GM18508 (cell line): Measurements from ENCODE around the gene SBF2.
"Not testable (repeated sequence)": the region's sequence is repeated elsewhere in the genome, so short reads cannot be mapped to it uniquely, and the experiment has no call there.

Experiments
- ATAC-seq: cut with Tn5 transposase; IDR thresholded peaks from one replicate; pipeline ENCODE4 v1.9.1; 2021; ENCODE audit warnings: moderate number of reproducible peaks; ENCODE audit not compliant: insufficient read depth, unreplicated experiment

SBF2 gene

DNA sequence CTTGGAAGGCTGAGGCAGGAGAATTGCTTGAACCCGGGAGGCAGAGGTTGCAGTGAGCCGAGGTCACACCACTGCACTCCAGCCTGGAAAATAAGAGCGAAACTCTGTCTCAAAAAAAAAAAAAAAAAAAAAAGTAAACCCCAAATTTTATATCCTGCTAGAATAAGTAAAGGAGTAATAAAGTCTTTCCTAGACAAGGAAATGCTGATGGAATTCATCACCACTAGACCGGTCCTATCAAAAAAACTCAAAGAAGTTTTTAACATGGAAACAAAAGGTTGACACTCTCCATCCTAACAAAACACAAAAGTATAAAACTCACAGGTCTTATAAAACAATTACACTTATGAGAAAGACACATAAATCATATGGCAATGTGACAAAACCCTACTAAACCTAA lies 213.9 kb downstream of the SBF2 start:
- ATAC-seq = no peak

GRCh38 chr11:10076458-10077141 lies 217.4 kb downstream of the SBF2 start:
- no peak for ATAC-seq

- no peak for ATAC-seq
Observed at GRCh38 chr11:10075141-10075540, 218.9 kb downstream of the SBF2 start.

DNA sequence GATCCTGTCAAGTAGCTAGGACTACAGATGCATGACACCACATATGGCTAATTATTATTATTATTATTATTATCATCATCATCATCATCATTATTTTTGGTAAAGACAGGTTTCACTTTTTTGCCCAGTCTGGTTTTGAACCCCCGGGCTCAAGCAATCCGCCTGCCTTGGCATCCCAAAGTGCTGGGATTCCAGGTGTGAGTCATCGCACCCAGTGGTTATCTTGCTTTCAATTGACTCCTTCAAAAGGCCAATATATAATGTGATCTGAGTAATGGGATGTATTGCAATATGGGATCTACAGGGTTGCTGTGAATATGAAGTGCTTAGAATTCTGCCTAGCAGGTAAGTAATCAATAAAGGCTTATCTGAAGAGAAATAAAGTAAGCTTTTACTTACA lies 221.2 kb downstream of the SBF2 start:
- ATAC-seq = no peak

DNA sequence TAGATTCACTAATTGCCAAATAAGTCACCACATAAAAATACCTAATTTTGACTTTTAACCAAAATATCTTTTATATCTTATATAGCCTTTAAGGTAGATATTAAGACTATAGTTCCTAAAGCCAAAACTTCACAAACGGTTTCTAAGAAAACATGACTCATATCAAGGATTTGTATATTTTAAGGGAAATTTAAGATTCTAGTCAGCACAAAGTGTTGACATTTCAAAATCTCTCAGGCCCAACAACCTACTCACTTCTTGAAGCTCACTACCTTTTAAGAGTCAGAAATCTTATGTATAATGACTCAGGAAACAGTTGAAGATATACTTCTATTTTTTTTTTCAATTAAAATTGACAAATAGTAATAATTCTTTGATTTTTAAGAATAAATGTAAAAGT lies 221.9 kb downstream of the SBF2 start:
- no peak for ATAC-seq

DNA sequence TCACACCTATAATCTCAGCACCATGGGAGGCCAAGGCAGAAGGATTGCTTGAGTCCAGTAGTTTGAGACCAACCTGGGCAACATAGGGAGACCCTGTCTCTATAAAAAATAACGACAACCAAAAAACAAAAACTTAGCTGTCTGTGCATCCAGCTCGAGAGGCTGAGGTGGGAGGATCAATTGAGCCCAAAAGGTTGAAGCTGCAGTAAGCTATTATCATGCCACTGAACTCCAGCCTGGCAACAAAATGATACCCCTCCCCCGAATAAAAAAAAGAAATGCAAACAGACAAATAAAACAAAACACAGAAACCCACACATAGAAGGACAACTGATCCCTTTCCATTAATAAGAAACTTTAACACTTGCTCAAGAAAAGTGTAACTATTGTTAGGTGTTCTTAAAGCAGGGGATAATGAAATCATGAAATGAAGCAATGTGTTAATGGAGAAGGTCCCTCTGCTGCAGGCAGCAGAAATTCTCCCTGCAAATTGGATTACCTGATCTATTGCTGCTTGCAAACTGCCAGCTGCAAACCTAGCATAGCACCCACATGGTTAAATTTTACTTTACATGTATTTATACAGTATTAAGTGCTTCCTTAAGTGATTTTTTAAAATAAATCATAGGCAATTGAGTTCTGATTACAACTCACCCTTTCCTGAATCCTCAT lies 226.3 kb downstream of the SBF2 start:
- no peak for ATAC-seq

GRCh38 chr11:10066441-10066840 lies 227.6 kb downstream of the SBF2 start:
- ATAC-seq = no peak

GRCh38 chr11:10064828-10065227 lies 229.2 kb downstream of the SBF2 start:
- ATAC-seq = no peak

- no peak for ATAC-seq
Observed at GRCh38 chr11:10058356-10058755, 235.7 kb downstream of the SBF2 start.

DNA sequence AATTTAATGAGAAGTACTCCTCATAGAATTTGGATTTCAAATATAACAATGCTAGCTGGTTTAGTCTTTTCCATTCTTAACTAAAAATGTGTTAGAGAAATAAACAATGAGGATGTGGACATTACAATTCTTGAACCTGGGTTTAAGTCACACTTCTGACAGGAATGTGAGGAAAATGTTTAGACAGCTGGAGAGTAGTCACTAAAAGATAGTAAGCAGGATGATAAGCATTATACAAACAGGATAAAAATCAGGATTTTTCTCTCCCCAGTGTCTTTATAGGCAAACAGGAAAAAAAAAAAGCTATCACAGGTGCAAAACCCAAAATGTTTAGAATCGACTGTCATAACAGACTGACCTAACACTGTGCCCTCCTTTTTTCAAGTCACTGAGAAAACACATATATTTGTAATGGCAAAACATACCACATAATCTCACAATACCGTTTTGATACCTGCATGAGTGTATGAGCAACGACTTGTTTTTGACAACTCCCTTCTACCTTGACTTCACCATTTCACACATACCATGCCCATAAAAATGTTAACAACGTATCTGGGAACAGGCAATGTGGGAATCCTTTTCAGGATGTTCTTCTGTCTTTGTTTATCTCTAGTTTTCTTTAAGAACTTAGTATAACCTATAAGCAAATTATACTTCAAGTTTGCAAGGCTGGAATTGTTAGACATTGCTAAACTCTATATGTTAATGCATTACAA lies 242.0 kb downstream of the SBF2 start:
- ATAC-seq = no peak

GRCh38 chr11:10050561-10050960 lies 243.5 kb downstream of the SBF2 start:
- ATAC-seq = no peak

GRCh38 chr11:10049756-10050155 lies 244.3 kb downstream of the SBF2 start:
- ATAC-seq = no peak

DNA sequence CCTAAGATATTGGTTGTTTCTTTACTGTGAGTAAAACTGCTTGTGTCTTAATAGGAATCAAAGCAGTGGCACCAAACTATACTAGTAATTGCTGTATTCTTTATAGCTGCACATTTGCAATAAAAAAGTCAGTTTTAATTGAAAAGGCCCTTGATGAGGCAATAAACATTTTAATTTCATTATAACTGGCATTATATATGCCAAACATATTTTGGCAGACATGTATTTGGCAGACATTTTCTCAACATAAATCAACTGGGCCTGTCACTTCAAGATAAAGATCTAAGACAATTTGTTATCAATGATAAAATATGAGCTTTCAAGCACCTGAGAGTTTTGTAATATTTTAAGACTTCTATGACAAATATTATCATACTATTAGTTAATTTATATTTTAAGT lies 245.7 kb downstream of the SBF2 start:
- no peak for ATAC-seq

- no peak for ATAC-seq
Observed at GRCh38 chr11:10044618-10045017, 249.4 kb downstream of the SBF2 start.

DNA sequence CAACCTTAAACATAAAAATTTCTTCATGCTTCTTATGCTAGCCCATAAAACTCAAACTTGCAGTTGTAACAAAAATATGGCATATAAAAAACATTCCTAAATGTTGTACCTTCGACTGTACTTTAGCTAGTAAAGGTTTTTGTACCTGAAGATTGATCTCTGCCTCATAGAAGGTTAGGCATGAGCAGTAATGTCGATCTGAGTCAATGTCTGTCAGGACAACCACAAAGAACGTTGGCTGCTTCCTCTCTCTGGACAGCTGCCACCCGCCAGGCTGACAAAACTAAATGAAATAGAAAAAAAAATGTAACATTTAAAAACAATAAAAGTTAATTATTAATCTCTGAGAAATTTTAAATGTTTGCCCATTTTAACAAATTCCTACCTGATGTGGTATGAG lies 251.3 kb downstream of the SBF2 start:
- ATAC-seq = no peak

GRCh38 chr11:10041748-10042446 lies 252.1 kb downstream of the SBF2 start:
- ATAC-seq = no peak

- no peak for ATAC-seq
Observed at GRCh38 chr11:10041332-10041731, 252.7 kb downstream of the SBF2 start.

DNA sequence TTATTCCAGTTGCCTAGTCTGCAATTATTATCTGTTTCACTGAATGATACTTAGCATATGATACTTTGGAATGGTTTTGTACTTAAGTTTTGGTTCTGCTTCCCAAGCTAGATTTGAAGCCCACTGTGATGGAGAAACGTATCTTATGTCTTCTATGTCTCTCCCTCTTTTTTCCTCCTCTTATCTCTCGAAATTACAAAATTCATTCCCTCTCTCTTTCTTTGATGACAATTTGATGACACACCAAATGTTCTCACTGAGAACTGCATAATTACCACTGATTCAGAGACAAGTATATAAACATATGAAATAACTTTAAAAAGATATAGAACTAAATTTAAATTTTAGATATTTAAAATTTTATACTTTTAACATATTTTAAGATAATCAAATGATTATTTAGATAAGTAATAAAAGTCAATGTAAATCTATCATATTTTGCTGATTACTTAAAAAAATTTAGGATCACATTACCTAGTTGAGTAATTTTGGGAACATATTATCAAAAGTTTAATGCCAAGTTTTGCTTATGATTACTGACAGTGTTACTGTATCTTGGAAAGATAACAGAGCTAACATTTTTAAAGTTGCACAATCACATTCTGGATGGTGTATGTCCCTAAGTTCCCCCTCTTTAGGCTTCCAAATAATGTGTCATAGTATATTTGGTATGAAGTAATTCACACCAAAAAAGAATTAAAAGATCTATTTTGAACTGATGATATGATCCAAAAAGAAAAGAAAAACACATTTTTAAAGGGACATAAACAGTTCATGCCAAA lies 255.3 kb downstream of the SBF2 start:
- no peak for ATAC-seq

- not testable (repeated sequence) for ATAC-seq
Observed at GRCh38 chr11:10035932-10036331, 258.1 kb downstream of the SBF2 start.

DNA sequence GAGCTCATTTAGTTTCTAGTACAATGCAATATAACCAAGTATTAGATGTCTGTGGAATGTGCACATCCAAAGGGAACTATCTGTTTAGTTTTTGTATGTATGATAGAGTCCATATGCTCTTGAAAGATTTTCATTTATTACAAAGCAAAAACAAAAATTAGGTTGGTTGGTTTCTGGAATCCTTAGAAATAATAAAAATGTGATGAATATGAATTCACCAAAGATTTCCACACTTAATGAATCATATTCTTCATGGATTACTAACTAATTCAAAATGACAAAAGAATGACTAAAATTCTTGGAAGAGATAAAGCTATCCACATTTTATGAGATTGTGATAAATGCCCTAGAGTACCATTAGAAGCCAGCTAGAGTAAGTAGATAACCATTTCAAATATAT lies 261.1 kb downstream of the SBF2 start:
- ATAC-seq = no peak
